ENCODE measurements around the gene MYOM1.

Gene MYOM1

DNA sequence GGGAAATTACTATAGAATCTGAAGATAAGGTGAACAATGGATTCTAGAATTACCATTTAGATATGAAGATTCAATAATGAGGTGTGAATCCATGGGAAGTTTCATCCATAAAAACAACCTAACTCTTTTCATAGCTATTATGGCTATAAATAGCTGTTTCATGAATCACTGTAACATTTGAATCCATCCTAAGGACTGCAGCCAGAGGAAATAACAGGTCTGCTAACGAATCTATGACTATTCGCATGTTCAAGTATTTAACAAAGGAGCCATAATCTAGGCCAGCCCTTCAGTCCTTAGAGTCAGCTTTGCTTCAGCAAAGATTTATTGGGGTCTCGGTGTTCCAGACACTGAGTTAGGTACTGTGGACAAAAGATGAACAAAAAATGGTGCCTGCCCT lies 87.1 kb downstream of the MYOM1 start:
- DNase-seq (ENCODE audit: low read depth, low spot score), result no peak
- no peaks in the 10 kb centered on the region for H3K27me3 ChIP-seq (ENCODE audit: insufficient read depth, insufficient read length)
- no peaks in the 10 kb centered on the region for H3K36me3 ChIP-seq (ENCODE audit: insufficient read depth, insufficient read length, low read length)
- TF ChIP-seq YY1 (IDR thresholded peaks at IDR 0.05; ENCODE audit: insufficient read depth, insufficient read length) (no peak), SUZ12 (IDR thresholded peaks at IDR 0.05; ENCODE audit: extremely low read depth, insufficient read depth, insufficient read length) (no peak), ZNF274 (IDR thresholded peaks at IDR 0.05; ENCODE audit: low read depth, low read length) (no peak)
- no peak overlapping the region for H3K4me3 ChIP-seq (ENCODE audit: insufficient read length, low read depth)
- H3K4me1 ChIP-seq (ENCODE audit: insufficient read depth, insufficient read length), result no peaks in the 10 kb centered on the region
- H3K9me3 ChIP-seq (ENCODE audit: insufficient read depth, low read length), result no peaks in the 10 kb centered on the region
- H3K9ac ChIP-seq (ENCODE audit: insufficient read length, low read depth), result no peak overlapping the region

GRCh38 chr18:3130344-3130743 lies 89.4 kb downstream of the MYOM1 start:
- no peak overlapping the region for H3K9ac ChIP-seq (ENCODE audit: insufficient read length, low read depth)
- H3K36me3 ChIP-seq (ENCODE audit: insufficient read depth, insufficient read length, low read length), result no peaks in the 10 kb centered on the region
- DNase-seq (ENCODE audit: low read depth, low spot score), result no peak
- H3K4me3 ChIP-seq (ENCODE audit: insufficient read length, low read depth), result no peak overlapping the region
- no peaks in the 10 kb centered on the region for H3K4me1 ChIP-seq (ENCODE audit: insufficient read depth, insufficient read length)
- no peaks in the 10 kb centered on the region for H3K27me3 ChIP-seq (ENCODE audit: insufficient read depth, insufficient read length)
- H3K9me3 ChIP-seq (ENCODE audit: insufficient read depth, low read length), result no peaks in the 10 kb centered on the region
- TF ChIP-seq YY1 (IDR thresholded peaks at IDR 0.05; ENCODE audit: insufficient read depth, insufficient read length), result no peak
- TF ChIP-seq ZNF274 (IDR thresholded peaks at IDR 0.05; ENCODE audit: low read depth, low read length), result no peak
- TF ChIP-seq SUZ12 (IDR thresholded peaks at IDR 0.05; ENCODE audit: extremely low read depth, insufficient read depth, insufficient read length), result no peak

GRCh38 chr18:3129053-3129864 lies 90.5 kb downstream of the MYOM1 start:
- Histone ChIP-seq H3K4me1 (ENCODE audit: insufficient read depth, insufficient read length) (no peaks in the 10 kb centered on the region), H3K4me3 (ENCODE audit: insufficient read length, low read depth) (no peak overlapping the region), H3K27me3 (ENCODE audit: insufficient read depth, insufficient read length) (no peaks in the 10 kb centered on the region), H3K9me3 (ENCODE audit: insufficient read depth, low read length) (no peaks in the 10 kb centered on the region; the same call in 1 of the 2 replicates), H3K36me3 (ENCODE audit: insufficient read depth, insufficient read length, low read length) (no peaks in the 10 kb centered on the region), H3K9ac (ENCODE audit: insufficient read length, low read depth) (no peak overlapping the region)
- no peak for TF ChIP-seq SUZ12 (IDR thresholded peaks at IDR 0.05; ENCODE audit: extremely low read depth, insufficient read depth, insufficient read length)
- TF ChIP-seq YY1 (IDR thresholded peaks at IDR 0.05; ENCODE audit: insufficient read depth, insufficient read length), result no peak
- TF ChIP-seq ZNF274 (IDR thresholded peaks at IDR 0.05; ENCODE audit: low read depth, low read length), result no peak
- peak; percentile 67 for DNase-seq (ENCODE audit: low read depth, low spot score)

DNA sequence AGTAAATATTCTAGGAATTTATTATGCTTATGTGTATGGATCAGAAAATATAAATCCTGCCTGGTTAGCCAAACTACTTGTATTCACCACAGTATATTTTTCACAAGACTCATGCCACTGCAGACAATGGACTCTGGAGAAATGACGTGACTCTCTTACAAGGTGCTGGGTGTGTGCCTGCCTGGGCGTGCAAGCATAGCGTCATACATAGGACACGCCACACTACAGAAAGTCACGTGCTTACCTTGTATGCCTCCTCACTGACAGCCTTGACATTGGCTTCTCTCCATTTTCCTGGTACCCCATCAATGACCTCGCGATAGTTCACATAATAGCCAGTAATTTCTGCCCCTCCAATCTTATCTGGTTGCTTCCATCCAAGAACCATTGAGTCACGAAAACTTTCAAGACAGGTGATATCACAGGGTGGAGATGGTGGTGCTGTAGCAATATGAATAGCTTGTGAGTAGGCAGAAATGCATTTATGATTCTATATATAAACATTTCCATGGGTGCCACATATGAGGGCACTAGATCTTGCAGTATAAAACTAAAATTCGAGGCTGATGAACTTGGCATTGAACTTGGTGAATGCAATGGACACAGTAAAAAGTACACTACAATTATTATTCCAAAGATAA lies 93.2 kb downstream of the MYOM1 start:
- DNase-seq (ENCODE audit: low read depth, low spot score), result no peak
- Histone ChIP-seq H3K9ac (ENCODE audit: insufficient read length, low read depth) (no peak overlapping the region), H3K36me3 (ENCODE audit: insufficient read depth, insufficient read length, low read length) (no peaks in the 10 kb centered on the region), H3K4me3 (ENCODE audit: insufficient read length, low read depth) (no peak overlapping the region), H3K9me3 (ENCODE audit: insufficient read depth, low read length) (no peaks in the 10 kb centered on the region; the same call in 1 of the 2 replicates), H3K27me3 (ENCODE audit: insufficient read depth, insufficient read length) (no peaks in the 10 kb centered on the region), H3K4me1 (ENCODE audit: insufficient read depth, insufficient read length) (no peaks in the 10 kb centered on the region)
- no peak for TF ChIP-seq YY1 (IDR thresholded peaks at IDR 0.05; ENCODE audit: insufficient read depth, insufficient read length)
- TF ChIP-seq ZNF274 (IDR thresholded peaks at IDR 0.05; ENCODE audit: low read depth, low read length), result no peak
- TF ChIP-seq SUZ12 (IDR thresholded peaks at IDR 0.05; ENCODE audit: extremely low read depth, insufficient read depth, insufficient read length), result no peak

DNA sequence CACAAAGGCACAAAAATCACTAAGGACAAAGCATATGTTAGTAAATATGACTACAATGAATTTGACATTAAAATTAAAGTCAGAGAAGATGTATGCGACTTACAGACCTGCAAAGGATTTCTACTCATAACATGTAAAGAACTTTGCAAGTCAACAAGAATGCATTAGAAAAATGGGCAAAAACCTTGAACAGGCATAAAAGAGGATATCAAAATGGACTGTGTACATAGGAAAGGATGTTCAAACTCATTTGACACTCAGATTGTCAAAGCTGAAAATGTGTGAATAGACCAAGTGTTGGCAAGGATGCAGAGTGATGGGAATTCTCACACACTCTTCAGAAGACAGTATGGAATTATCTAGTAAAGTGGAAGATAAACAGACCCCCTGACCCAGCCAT lies 94.9 kb downstream of the MYOM1 start:
- H3K4me1 ChIP-seq (ENCODE audit: insufficient read depth, insufficient read length), result no peaks in the 10 kb centered on the region
- no peak for DNase-seq (ENCODE audit: low read depth, low spot score)
- H3K9ac ChIP-seq (ENCODE audit: insufficient read length, low read depth), result no peak overlapping the region
- no peak for TF ChIP-seq YY1 (IDR thresholded peaks at IDR 0.05; ENCODE audit: insufficient read depth, insufficient read length)
- no peak for TF ChIP-seq SUZ12 (IDR thresholded peaks at IDR 0.05; ENCODE audit: extremely low read depth, insufficient read depth, insufficient read length)
- no peak for TF ChIP-seq ZNF274 (IDR thresholded peaks at IDR 0.05; ENCODE audit: low read depth, low read length)
- H3K4me3 ChIP-seq (ENCODE audit: insufficient read length, low read depth), result no peak overlapping the region
- H3K9me3 ChIP-seq (ENCODE audit: insufficient read depth, low read length), result no peaks in the 10 kb centered on the region; the same call in 1 of the 2 replicates
- H3K36me3 ChIP-seq (ENCODE audit: insufficient read depth, insufficient read length, low read length), result no peaks in the 10 kb centered on the region
- no peaks in the 10 kb centered on the region for H3K27me3 ChIP-seq (ENCODE audit: insufficient read depth, insufficient read length)

- DNase-seq (ENCODE audit: low read depth, low spot score), result no peak
- Histone ChIP-seq H3K9me3 (ENCODE audit: insufficient read depth, low read length) (no peaks in the 10 kb centered on the region; the same call in 1 of the 2 replicates), H3K9ac (ENCODE audit: insufficient read length, low read depth) (no peak overlapping the region), H3K27me3 (ENCODE audit: insufficient read depth, insufficient read length) (no peaks in the 10 kb centered on the region), H3K4me3 (ENCODE audit: insufficient read length, low read depth) (no peak overlapping the region), H3K4me1 (ENCODE audit: insufficient read depth, insufficient read length) (no peaks in the 10 kb centered on the region), H3K36me3 (ENCODE audit: insufficient read depth, insufficient read length, low read length) (no peaks in the 10 kb centered on the region)
- TF ChIP-seq YY1 (IDR thresholded peaks at IDR 0.05; ENCODE audit: insufficient read depth, insufficient read length) (no peak), SUZ12 (IDR thresholded peaks at IDR 0.05; ENCODE audit: extremely low read depth, insufficient read depth, insufficient read length) (no peak), ZNF274 (IDR thresholded peaks at IDR 0.05; ENCODE audit: low read depth, low read length) (no peak)
Measured at GRCh38 chr18:3122851-3123250, 96.9 kb downstream of the MYOM1 start.

DNA sequence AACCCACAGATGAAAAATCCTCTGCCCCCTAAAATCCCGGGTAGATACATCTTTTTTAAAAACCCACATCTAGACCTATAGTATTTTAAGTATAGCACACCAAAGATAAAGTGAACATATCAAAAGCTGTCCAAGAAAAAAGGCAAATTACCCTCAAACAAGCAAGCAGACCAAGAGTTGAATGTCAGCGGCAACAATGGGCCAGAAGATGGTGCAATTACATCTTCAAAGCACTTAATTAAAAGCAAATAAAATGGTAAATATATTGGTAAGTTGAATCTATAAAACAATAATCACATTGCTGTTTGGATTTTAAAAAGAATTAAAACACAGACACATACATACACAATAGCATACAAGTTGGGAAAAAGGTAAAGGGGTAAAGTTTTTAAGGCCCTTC lies 98.5 kb downstream of the MYOM1 start:
- Histone ChIP-seq H3K9ac (ENCODE audit: insufficient read length, low read depth) (no peak overlapping the region), H3K9me3 (ENCODE audit: insufficient read depth, low read length) (no peaks in the 10 kb centered on the region; the same call in 1 of the 2 replicates), H3K36me3 (ENCODE audit: insufficient read depth, insufficient read length, low read length) (no peaks in the 10 kb centered on the region), H3K27me3 (ENCODE audit: insufficient read depth, insufficient read length) (no peaks in the 10 kb centered on the region), H3K4me1 (ENCODE audit: insufficient read depth, insufficient read length) (no peaks in the 10 kb centered on the region), H3K4me3 (ENCODE audit: insufficient read length, low read depth) (no peak overlapping the region)
- no peak for TF ChIP-seq SUZ12 (IDR thresholded peaks at IDR 0.05; ENCODE audit: extremely low read depth, insufficient read depth, insufficient read length)
- no peak for TF ChIP-seq ZNF274 (IDR thresholded peaks at IDR 0.05; ENCODE audit: low read depth, low read length)
- no peak for TF ChIP-seq YY1 (IDR thresholded peaks at IDR 0.05; ENCODE audit: insufficient read depth, insufficient read length)
- no peak for DNase-seq (ENCODE audit: low read depth, low spot score)
